ENCODE results near the gene HOXD9. TPM values are rescaled to one million over a fixed set of nuclear protein-coding genes. Genes with fewer than 3 reads are reported as not detected.

Gene HOXD9
- total RNA-seq, 1 experiment from 2014 or later = not detected

GRCh38 chr2:176172007-176172894, 49.7 kb downstream of the HOXD9 start:
- Histone ChIP-seq H2BK15ac (ENCODE audit: low read depth, low read length) (no peak overlapping the region), H4K8ac (replicated peaks; ENCODE audit: insufficient read length, low read depth, low read length) (no peak overlapping the region), H3K14ac (ENCODE audit: insufficient read depth, low read length) (no peak overlapping the region; the same call in 1 of the 2 replicates), H2BK5ac (ENCODE audit: insufficient read length, low read length) (no peak overlapping the region), H3K4ac (ENCODE audit: low read depth, low read length) (no peak overlapping the region), H3K4me1 (ENCODE audit: insufficient read depth, low read length) (no peaks in the 10 kb centered on the region), H3K9me3 (ENCODE audit: control insufficient read depth, low read depth, low read length) (no peaks in the 10 kb centered on the region), H3K27me3 (ENCODE audit: insufficient read depth, low read length) (peaks cover 98% of the 10 kb centered on the region), H2BK20ac (ENCODE audit: low read depth, low read length, poor library complexity, severe bottlenecking) (no peak overlapping the region), H3K79me2 (ENCODE audit: insufficient read depth, low read length) (no peaks in the 10 kb centered on the region), H3K23ac (ENCODE audit: insufficient read length, low read depth, low read length) (no peak overlapping the region), H3K79me1 (ENCODE audit: insufficient read depth, low read depth, low read length, poor library complexity, severe bottlenecking) (no peaks in the 10 kb centered on the region), H2BK120ac (ENCODE audit: low read depth, low read length, poor library complexity, severe bottlenecking) (no peak overlapping the region), H4K91ac (ENCODE audit: insufficient read length, low read depth, low read length) (no peak overlapping the region), H2BK12ac (ENCODE audit: insufficient read length, low read depth, low read length) (no peak overlapping the region), H4K20me1 (ENCODE audit: control insufficient read depth, insufficient read depth, insufficient read length) (no peaks in the 10 kb centered on the region), H3K56ac (ENCODE audit: insufficient read length, low read depth, low read length) (no peak overlapping the region), H2AFZ (ENCODE audit: low read length) (no peak overlapping the region), H3K18ac (ENCODE audit: insufficient read length, low read depth, low read length) (no peak overlapping the region), H3K23me2 (ENCODE audit: insufficient read length, low read depth, low read length, poor library complexity, severe bottlenecking) (no peaks in the 10 kb centered on the region), H3K9ac (ENCODE audit: extremely low read depth, insufficient read length, low read length) (no peak overlapping the region), H3K27ac (ENCODE audit: insufficient read length, low read depth, low read length) (no peak overlapping the region), H2AK5ac (ENCODE audit: insufficient read length, low read length) (no peak overlapping the region), H4K5ac (ENCODE audit: insufficient read length, low read depth, low read length) (no peak overlapping the region), H3T11ph (ENCODE audit: low read length) (no peak overlapping the region), H3K4me2 (ENCODE audit: insufficient read depth, insufficient read length, low read length) (peak overlapping the region; percentile 8)
- Mint-ChIP-seq H3K4me3 (peak overlapping the region; percentile 51 to 76), H3K27ac (no peak overlapping the region), H3K36me3 (ENCODE audit: insufficient read depth in 1 of 3, low read depth in 3 of 3) (peaks cover 0 to 3% (median 0%) of the 10 kb centered on the region in 3 experiments; a peak in 2 of 7 replicates), H3K9me3 (peaks cover 3 to 18% of the 10 kb centered on the region in 2 experiments), H3K27me3 (ENCODE audit: low read depth) (peaks cover 100% of the 10 kb centered on the region), H3K4me1 (peaks cover 24 to 38% of the 10 kb centered on the region in 2 experiments)
- no CpG with 5 or more reads among the region's 60 CpGs for WGBS (ENCODE audit: extremely low coverage, insufficient read length, low lambda C conversion rate)
- no peak for DNase-seq
- no peak; the same call in 2 of the 3 replicates for TF ChIP-seq CTCF (conservative IDR thresholded peaks at IDR 0.05)

Data from H9 (cell line).